ENCODE measurements around the gene SLC24A3. TPM values are rescaled to one million over a fixed set of nuclear protein-coding genes. Genes with fewer than 3 reads are reported as not detected.

SLC24A3 gene
- total RNA-seq, 1 donor from 2014 or later = 0.10 TPM

GRCh38 chr20:19768325-19768842 is 555.9 kb downstream of the SLC24A3 start:
- no peaks in the 10 kb centered on the region for H3K36me3 Mint-ChIP-seq (ENCODE audit: low read depth)
- H3K4me1 Mint-ChIP-seq (ENCODE audit: low read depth) = peaks cover 8% of the 10 kb centered on the region
- no peaks in the 10 kb centered on the region for H3K27me3 Mint-ChIP-seq (ENCODE audit: low read depth)
- DNase-seq (ENCODE audit: low spot score) = no peak
- H3K27ac Mint-ChIP-seq (ENCODE audit: unreplicated experiment) = no peak overlapping the region
- no peak overlapping the region for H3K4me3 Mint-ChIP-seq (ENCODE audit: unreplicated experiment)
- no peaks in the 10 kb centered on the region for H3K9me3 Mint-ChIP-seq (ENCODE audit: low read depth)
- TF ChIP-seq CTCF (IDR thresholded peaks at IDR 0.05) = no peak

- no peaks in the 10 kb centered on the region for H3K9me3 Mint-ChIP-seq (ENCODE audit: low read depth)
Observed at GRCh38 chr20:19769507-19769906, 557.1 kb downstream of the SLC24A3 start.

GRCh38 chr20:19770375-19770774 is 557.9 kb downstream of the SLC24A3 start:
- Mint-ChIP-seq H3K9me3 (ENCODE audit: low read depth) (no peaks in the 10 kb centered on the region), H3K27me3 (ENCODE audit: low read depth) (no peaks in the 10 kb centered on the region), H3K4me1 (ENCODE audit: low read depth) (peaks cover 8% of the 10 kb centered on the region), H3K4me3 (ENCODE audit: unreplicated experiment) (no peak overlapping the region), H3K36me3 (ENCODE audit: low read depth) (no peaks in the 10 kb centered on the region), H3K27ac (ENCODE audit: unreplicated experiment) (no peak overlapping the region)
- TF ChIP-seq CTCF (IDR thresholded peaks at IDR 0.05) = no peak
- DNase-seq (ENCODE audit: low spot score) = no peak

More at GRCh38 chr20:19769507-19769906, 557.1 kb downstream of the SLC24A3 start:
- H3K36me3 Mint-ChIP-seq (ENCODE audit: low read depth) = no peaks in the 10 kb centered on the region
- H3K4me3 Mint-ChIP-seq (ENCODE audit: unreplicated experiment) = no peak overlapping the region
- no peak for DNase-seq (ENCODE audit: low spot score)
- no peak for TF ChIP-seq CTCF (IDR thresholded peaks at IDR 0.05)
- H3K27me3 Mint-ChIP-seq (ENCODE audit: low read depth) = no peaks in the 10 kb centered on the region
- peaks cover 8% of the 10 kb centered on the region for H3K4me1 Mint-ChIP-seq (ENCODE audit: low read depth)
- H3K27ac Mint-ChIP-seq (ENCODE audit: unreplicated experiment) = no peak overlapping the region

GRCh38 chr20:19771031-19771430 is 558.6 kb downstream of the SLC24A3 start:
- Mint-ChIP-seq H3K4me1 (ENCODE audit: low read depth) (peaks cover 8% of the 10 kb centered on the region), H3K9me3 (ENCODE audit: low read depth) (no peaks in the 10 kb centered on the region), H3K36me3 (ENCODE audit: low read depth) (no peaks in the 10 kb centered on the region), H3K27me3 (ENCODE audit: low read depth) (no peaks in the 10 kb centered on the region), H3K27ac (ENCODE audit: unreplicated experiment) (no peak overlapping the region), H3K4me3 (ENCODE audit: unreplicated experiment) (no peak overlapping the region)
- DNase-seq (ENCODE audit: low spot score) = no peak
- TF ChIP-seq CTCF (IDR thresholded peaks at IDR 0.05) = no peak

Data from chondrocyte (in vitro differentiated cells).